Activated naive CD4-positive, alpha-beta T cell treated with anti-CD3 and anti-CD28 coated beads, Interleukin-2, amount 50 U/mL, for 72 hours (primary cell): ENCODE data around the gene NLK. TPM values are rescaled to one million over a fixed set of nuclear protein-coding genes. Genes with fewer than 3 reads are reported as not detected.

ENCODE experiments used
- ATAC-seq, 2 donors: fragments of 150-1000 bp; cut with Tn5 transposase; 2 replicates each; pipeline ENCODE4 v1.10.0; 2021; ENCODE audit warnings: mild to moderate bottlenecking in 2 of 2, moderate library complexity in 2 of 2
- DNase-seq, 2 donors: peaks; one replicate each; pipeline ENCODE4 v3.0.0; 2021 to 2022; ENCODE audit warnings: low spot score in 2 of 2
- H3K27ac Mint-ChIP-seq, 2 donors: one replicate each; pipeline ENCODE4 v1.8.0; 2022; ENCODE audit warnings: mild to moderate bottlenecking in 2 of 2, mixed read lengths in 2 of 2
- H3K36me3 Mint-ChIP-seq, 2 donors: one replicate each; pipeline ENCODE4 v1.8.0; 2022; ENCODE audit warnings: mixed read lengths in 2 of 2
- H3K9me3 Mint-ChIP-seq, 2 donors: one replicate each; pipeline ENCODE4 v1.8.0; 2022; ENCODE audit warnings: mixed read lengths in 2 of 2
- total RNA-seq, 2 donors: library from RNA; stranded (reverse); gene quantifications; one replicate each; pipeline ENCODE4 v1.2.3, GENCODE V29; 2022

Gene NLK
- total RNA-seq, 2 donors from 2014 or later, result 8.3 to 10.0 TPM

DNA sequence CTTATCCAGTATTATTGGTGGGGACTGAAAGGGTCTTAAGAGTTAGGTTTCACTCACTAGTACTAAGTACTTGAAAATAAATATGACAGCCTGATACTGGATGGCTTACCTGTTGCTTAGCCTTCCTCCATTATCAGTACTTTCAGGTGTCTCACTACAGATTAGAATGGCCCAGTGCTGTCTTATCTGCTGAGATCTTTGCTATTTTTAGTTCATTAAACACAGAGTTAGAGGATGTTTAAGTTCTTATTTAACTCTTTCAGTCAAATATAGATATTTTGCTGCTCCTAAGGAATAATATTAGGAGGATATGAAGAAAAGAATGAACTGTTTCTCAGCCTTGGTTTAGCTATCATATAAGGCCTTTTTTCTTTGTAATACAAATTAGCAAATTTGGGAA lies 74.8 kb downstream of the NLK start:
- DNase-seq, result no peak
- ATAC-seq, result no peak
- no peak overlapping the region for H3K27ac Mint-ChIP-seq
- H3K9me3 Mint-ChIP-seq, result no peaks in the 10 kb centered on the region
- no peaks in the 10 kb centered on the region for H3K36me3 Mint-ChIP-seq

DNA sequence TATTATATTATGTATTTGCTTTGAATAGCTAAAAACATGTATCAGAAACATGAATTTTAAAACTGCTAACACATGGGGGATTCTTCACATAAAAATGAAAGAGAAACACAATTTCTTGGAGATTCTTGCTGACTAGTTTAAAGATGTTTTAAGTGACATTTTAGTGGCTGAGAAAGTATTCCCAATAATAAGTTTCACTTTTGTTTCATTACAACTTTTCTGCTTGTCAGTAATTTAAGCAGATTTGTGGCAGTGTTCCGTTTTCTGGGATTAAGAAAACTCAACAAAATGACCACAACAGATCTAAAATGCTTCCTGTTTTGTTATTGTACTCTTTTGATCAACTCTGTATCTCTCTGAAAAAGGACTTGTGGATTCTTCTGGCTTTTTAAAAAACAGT lies 75.9 kb downstream of the NLK start:
- DNase-seq (no peak), ATAC-seq (no peak)
- Mint-ChIP-seq H3K27ac (peak overlapping the region in 1 of 2 donors; percentile 50), H3K36me3 (no peaks in the 10 kb centered on the region), H3K9me3 (no peaks in the 10 kb centered on the region)

DNA sequence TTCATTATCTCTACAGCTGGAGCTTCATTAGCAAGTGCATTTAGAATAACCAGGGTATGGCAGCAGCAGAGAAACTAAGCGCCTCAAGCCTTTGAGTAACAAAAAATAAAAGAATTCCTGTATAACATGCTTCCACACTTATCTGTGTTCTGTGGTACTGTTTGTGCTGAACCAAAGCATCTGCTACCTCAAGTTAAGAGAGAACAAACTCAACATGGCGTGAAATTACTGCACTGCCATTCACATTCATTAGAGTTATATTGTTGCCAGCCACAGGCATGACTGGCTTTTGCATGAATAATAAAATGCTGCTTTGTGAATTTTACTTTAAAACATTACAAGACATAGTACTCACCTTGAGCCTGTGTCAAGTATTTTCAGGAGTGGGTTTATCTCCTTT lies 76.6 kb downstream of the NLK start:
- ATAC-seq (no peak), DNase-seq (no peak)
- H3K27ac Mint-ChIP-seq, result no peak overlapping the region
- no peaks in the 10 kb centered on the region for H3K9me3 Mint-ChIP-seq
- H3K36me3 Mint-ChIP-seq, result no peaks in the 10 kb centered on the region

DNA sequence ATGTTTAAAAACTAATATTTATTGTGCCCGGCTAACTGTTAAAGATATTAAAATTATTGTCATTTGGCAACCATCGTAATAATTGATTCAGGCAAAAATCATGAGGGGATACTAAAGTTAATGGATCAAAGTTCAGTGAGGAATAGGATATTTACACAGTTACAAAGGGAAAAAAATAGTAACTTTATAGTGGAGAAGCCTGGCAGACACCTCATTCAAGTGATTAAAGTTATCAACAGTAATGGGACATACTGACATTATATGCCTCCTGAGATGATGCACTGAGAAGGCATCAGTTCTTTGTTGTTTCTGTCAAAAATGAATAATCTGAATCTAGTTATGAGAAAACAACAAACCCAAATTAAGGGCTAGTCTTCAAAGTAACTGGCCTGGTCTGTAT lies 77.1 kb downstream of the NLK start:
- Mint-ChIP-seq H3K36me3 (no peaks in the 10 kb centered on the region), H3K9me3 (no peaks in the 10 kb centered on the region), H3K27ac (no peak overlapping the region)
- no peak for ATAC-seq
- DNase-seq, result no peak

DNA sequence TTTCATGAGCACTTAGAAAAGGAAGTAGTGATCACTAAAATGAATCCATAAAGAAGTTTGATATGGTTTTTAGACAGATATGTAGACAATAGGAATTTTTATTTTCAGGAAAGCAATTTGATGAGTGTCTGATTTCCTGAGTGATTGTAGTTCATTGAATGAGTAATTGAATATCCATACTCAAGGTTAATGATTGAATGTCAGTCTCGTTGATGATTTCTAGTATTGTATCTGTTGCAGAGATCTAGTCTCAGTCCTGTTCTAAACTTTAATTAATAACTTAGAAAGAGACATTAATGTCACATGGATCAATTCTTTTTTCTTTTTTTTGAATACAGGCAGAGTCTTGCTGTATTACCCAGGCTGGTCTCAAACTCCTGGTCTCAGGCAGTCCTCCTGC lies 78.3 kb downstream of the NLK start:
- DNase-seq, result no peak
- no peaks in the 10 kb centered on the region for H3K36me3 Mint-ChIP-seq
- no peaks in the 10 kb centered on the region for H3K9me3 Mint-ChIP-seq
- ATAC-seq, result no peak
- no peak overlapping the region for H3K27ac Mint-ChIP-seq

DNA sequence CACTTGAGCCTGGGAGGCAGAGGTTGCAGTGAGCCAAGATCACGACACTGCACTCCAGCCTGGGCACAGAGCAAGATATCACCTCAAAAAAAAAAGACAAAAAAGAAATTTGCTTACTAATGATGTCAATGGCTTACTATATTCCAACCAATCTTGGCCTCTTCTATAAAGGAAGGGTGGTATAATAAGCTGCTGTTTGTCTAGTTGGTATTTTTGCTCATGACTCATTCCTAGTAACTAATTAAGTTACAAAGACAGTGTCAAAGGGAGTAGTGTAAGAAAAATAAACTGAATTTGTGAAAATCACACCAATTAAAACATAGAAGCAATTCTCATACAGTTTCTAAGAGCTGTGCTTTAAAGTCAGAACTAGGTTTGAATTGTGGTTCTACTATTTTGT lies 82.5 kb downstream of the NLK start:
- H3K36me3 Mint-ChIP-seq, result no peaks in the 10 kb centered on the region
- H3K27ac Mint-ChIP-seq, result no peak overlapping the region
- DNase-seq (no peak), ATAC-seq (no peak)
- H3K9me3 Mint-ChIP-seq, result no peaks in the 10 kb centered on the region

DNA sequence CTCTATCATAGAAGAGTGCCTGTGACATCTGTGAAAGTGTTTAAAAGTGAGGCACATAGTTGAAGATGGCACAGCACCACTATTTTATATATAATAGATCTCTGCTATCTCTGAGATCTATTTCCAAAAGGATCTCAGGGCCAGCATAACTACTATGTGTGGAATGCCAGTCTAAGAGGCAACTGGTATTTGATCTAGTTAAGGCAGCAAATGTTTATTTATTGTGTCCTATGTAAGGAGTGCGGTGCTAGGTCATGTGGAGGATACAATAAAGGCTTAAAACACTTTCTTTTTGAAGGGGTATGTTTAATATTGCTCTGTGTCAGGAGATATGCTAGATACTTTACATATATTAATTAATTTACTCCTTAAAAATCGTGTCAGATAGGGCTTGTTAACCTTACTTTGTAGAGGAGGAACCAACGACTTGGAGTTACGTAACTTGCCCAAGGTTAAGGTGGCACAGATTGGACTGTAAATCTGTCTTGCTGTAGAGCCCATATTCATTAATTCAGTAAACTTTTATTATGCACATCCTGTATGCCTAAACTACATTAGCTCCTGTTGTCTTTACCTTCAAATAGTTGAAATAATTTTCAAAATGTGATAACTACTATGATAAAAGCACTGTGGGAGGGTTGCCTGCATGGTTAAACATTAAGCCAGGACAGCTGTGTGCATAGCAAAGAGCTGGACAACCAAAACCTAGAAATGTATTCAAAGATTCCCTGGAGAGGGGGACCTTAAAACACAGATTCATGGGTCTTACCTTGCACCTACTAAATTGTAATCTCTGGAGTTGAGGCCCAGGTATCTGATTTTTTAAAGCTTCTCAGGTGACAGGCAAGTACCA lies 83.3 kb downstream of the NLK start:
- DNase-seq, result no peak
- no peaks in the 10 kb centered on the region for H3K36me3 Mint-ChIP-seq
- no peaks in the 10 kb centered on the region for H3K9me3 Mint-ChIP-seq
- ATAC-seq, result no peak
- H3K27ac Mint-ChIP-seq, result no peak overlapping the region

DNA sequence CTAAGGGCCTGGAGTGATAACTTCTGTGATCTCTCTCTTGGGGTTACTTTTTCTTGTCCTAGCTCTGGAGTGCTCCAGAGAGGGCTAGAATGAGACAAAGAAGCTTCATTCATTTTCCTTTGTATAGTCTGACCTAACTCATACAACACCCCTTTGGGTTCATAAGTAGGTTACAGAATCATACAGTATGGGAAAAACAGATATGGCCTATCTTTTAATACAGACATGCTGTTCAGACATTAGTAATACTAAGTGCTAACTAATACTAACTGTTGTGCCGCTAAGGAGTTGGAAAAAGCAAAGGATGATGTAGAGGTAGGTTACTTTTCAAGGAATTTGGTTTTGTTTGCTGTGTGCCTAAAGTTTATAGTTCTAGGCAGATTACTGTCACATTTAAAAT lies 84.7 kb downstream of the NLK start:
- Mint-ChIP-seq H3K27ac (no peak overlapping the region), H3K9me3 (no peaks in the 10 kb centered on the region), H3K36me3 (no peaks in the 10 kb centered on the region)
- DNase-seq (no peak), ATAC-seq (no peak)

DNA sequence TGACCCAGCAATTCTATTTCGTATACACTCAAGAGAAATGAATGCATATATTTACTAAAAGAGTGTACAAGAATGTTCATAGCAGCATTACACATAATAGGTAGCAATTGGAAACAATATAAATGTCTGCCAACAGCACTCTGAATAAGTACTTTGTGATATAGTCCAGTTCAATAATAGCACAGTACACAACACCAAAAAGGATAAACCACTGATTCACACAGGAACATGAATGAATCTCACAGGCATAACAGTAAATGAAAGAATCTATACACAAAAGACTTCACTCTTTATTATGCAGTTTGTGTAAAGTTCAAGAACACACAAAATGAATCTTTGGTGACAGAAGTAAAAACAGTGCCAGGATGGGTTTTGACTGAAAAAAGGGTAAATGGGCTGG lies 86.3 kb downstream of the NLK start:
- no peak for ATAC-seq
- Mint-ChIP-seq H3K36me3 (no peaks in the 10 kb centered on the region), H3K9me3 (no peaks in the 10 kb centered on the region), H3K27ac (no peak overlapping the region)
- no peak for DNase-seq

DNA sequence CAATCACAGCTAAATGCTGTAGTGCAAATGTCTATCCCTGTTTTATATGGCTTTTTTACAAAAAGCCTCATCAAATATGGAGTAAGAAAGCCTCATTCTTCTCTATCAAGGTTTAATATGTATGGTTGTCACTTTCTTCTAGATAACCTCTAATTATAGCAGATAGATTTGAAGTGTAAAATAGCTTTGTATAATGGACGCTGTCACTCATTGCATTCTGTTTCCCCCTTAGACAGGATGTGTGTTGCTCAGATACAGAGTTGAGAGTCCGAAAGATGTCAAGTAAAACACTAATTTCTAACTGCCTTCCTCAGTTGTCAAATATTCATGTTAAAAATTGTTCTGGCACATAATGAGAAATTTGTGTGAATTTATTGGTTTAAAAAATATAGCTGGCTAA lies 88.0 kb downstream of the NLK start:
- Mint-ChIP-seq H3K27ac (no peak overlapping the region), H3K9me3 (no peaks in the 10 kb centered on the region), H3K36me3 (no peaks in the 10 kb centered on the region)
- ATAC-seq (no peak), DNase-seq (no peak)

DNA sequence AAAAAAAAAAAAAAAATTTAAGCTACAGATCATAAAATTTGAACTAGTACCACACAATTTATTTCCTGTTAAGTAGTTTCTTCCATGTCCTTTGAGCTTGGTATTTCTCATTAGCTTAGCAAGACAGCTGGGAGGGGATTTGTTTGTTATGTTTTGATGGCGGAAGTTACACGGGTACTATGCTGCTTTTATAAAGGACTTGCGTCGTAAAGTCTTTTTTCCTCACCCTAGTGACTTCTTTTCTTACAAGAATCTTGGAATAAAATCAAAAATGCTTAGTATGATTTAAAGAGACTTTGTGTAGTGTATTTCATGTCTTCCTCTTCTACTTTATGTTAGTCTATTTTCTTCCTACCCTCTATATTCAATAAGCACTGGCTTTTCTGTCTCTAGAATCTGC lies 89.1 kb downstream of the NLK start:
- Mint-ChIP-seq H3K27ac (no peak overlapping the region), H3K36me3 (no peaks in the 10 kb centered on the region), H3K9me3 (no peaks in the 10 kb centered on the region)
- ATAC-seq (no peak), DNase-seq (no peak)

DNA sequence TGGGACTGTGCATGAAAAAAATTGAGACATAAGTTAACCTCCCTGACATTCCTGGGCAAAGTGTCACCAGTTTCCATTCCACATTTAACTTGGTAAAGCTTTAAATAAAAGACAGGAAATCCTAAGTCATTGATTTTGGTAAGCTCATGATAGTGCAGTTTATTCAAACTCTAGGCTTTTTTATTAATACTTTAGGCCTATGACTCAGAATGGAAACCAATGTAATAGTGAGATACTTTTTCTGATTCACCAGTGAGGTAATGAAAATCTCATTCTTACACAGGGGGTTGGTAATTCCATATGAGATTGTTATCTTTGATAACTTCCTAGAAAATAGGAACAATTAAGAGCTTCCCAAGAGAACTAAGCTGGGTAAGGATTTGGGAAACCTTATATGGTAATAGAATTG lies 91.1 kb downstream of the NLK start:
- ATAC-seq (peak; percentile 26 to 72), DNase-seq (no peak)
- no peaks in the 10 kb centered on the region for H3K9me3 Mint-ChIP-seq
- H3K36me3 Mint-ChIP-seq, result no peaks in the 10 kb centered on the region
- no peak overlapping the region for H3K27ac Mint-ChIP-seq

DNA sequence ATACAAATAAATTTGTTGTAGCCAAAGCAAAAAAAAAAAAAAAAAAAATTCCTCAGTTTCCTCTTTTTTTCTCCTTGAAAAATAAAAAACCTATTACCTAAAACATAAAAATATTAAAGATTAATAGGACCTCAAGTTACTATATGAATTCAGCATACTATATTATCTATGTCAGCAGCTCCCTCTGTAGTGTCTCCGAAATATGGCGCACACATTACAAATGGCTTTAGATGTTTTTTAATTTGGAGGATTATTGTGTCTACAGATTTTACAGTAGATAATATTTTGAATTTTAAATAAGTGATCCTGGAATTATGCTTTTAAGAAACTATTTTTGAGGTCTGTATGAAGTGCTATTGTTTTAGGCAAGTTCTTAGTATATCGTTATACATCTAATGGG lies 94.4 kb downstream of the NLK start:
- no peak for ATAC-seq
- H3K27ac Mint-ChIP-seq, result no peak overlapping the region
- no peak for DNase-seq
- H3K9me3 Mint-ChIP-seq, result no peaks in the 10 kb centered on the region
- no peaks in the 10 kb centered on the region for H3K36me3 Mint-ChIP-seq

DNA sequence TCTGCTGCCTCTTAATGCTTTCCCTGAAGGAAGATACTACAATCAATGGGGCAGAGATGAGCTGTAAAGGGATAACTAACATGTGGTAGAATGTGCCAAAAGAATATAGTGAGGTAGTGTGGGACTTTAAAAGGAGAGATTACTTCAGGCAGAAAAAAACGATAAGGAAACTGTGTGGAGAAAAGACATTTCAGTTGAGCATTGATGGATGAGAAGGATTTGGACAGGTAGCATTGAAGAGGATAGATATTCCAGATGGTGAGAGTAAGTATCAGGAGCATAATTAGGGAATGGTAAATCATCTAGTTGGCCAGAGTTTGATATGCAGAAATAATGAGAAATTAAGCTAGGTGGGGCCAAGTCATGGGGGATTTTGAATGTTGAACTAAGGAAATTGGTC lies 97.3 kb downstream of the NLK start:
- ATAC-seq (no peak), DNase-seq (no peak)
- Mint-ChIP-seq H3K27ac (no peak overlapping the region), H3K9me3 (no peaks in the 10 kb centered on the region), H3K36me3 (no peaks in the 10 kb centered on the region)

DNA sequence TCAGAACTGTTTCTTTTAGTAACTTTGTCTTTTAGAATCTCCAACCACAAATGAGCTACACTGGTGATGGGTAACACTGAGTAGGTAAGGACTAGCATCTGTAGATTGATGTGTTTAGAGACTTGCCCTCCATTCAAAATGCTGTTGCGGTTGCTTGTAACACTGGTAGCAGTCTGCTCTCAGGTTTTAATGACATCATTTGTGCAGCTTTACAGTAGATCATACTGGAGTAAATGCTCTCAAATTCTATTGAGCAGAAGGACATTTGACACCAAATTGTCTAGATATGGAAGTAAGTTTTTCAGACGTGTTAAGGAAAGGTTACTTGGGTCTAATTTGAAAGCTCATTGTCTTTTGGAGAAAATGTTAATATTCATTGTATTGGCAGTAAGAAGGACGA lies 98.8 kb downstream of the NLK start:
- Mint-ChIP-seq H3K27ac (no peak overlapping the region), H3K9me3 (no peaks in the 10 kb centered on the region), H3K36me3 (no peaks in the 10 kb centered on the region)
- DNase-seq, result no peak
- no peak for ATAC-seq

DNA sequence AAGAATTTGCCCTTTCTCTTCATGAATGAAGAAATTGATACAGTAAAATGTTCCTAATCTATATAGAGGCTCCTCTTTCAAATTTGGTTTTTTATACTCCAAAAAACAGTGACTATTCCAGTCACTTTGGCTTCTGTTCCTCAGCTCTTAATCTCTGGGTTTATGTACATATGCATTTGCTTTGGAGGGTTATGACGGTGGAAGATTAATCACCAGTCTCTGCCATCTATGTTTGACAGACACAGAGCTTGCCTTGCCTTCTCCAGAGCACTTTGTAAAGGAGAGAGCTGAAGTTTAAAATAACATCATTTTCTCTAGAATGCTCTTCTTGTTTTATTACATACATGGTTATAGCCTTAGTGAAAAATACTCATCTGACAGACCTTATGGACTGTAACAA lies 99.3 kb downstream of the NLK start:
- ATAC-seq, result no peak
- Mint-ChIP-seq H3K27ac (no peak overlapping the region), H3K9me3 (no peaks in the 10 kb centered on the region), H3K36me3 (no peaks in the 10 kb centered on the region)
- DNase-seq, result no peak

DNA sequence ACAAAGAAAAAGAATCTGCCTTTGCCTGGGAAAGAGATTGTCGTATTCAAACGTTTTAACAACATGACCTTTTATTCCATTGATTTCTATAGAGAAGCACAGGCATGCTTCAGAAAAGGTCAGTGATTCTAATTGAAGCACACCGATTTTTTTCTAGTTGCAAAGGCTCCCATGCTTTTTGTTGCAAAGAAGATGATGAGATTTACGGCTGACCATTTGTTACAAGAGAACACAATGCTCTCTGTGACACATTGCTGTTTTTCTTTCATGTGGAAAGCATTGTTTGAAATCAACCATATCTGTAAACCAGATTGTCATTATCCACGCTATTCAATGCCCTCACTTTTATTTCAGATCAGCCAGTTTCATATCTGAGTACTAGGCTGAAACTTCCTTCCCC lies 99.8 kb downstream of the NLK start:
- no peaks in the 10 kb centered on the region for H3K9me3 Mint-ChIP-seq
- no peaks in the 10 kb centered on the region for H3K36me3 Mint-ChIP-seq
- no peak overlapping the region for H3K27ac Mint-ChIP-seq
- ATAC-seq, result no peak
- no peak for DNase-seq

DNA sequence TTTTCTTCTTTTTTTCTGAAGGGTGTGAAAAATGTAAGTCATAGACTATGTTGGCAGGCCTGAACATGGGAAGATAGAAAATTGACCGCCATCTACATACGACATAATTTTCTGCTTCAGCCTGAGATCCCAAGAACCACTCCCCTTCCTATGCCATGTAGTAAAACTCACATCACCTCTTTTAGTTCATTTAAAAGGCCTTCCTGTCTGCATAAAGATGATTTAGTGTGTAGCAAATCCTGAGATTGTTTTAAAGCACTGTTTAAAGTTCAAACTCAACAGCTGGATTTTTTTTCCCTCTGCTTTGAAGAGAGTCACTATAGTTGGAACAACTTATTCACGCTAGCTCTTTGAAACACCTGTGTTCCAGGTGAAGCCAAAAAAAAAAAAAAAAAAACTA lies 101.5 kb downstream of the NLK start:
- DNase-seq, result no peak
- Mint-ChIP-seq H3K27ac (no peak overlapping the region), H3K9me3 (no peaks in the 10 kb centered on the region), H3K36me3 (no peaks in the 10 kb centered on the region)
- no peak for ATAC-seq

DNA sequence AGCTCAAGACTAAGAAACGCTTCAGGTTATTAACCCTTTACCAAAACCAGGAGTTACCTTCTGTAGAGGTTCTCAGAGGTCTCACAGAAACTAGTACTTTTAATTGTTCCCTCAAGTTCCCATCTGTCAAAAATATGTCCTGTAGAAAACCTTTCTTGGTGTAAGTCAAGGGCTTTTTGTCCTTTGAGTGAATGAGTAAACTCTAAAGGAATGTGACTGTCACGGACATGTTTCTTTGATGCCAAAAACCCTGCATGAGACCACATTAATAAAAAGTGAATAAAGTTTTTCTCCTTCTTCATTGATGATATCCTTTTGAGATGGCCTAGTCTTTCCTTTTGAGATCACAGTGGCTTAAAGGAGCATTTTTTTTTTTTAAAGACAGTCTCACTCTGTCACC lies 102.9 kb downstream of the NLK start:
- no peak for ATAC-seq
- H3K36me3 Mint-ChIP-seq, result no peaks in the 10 kb centered on the region
- H3K9me3 Mint-ChIP-seq, result no peaks in the 10 kb centered on the region
- H3K27ac Mint-ChIP-seq, result no peak overlapping the region
- DNase-seq, result no peak
